Stimulated activated naive CD8-positive, alpha-beta T cell treated with anti-CD3 and anti-CD28 coated beads, Interleukin-15, Interleukin-2, amounts not matched to agents 100 ng/mL and 50 ng/mL, for 24 hours (primary cell): Measurements from ENCODE around the gene QSOX1.

Source experiments
- H3K27ac Mint-ChIP-seq: one replicate; pipeline ENCODE4 v1.8.0; 2021; ENCODE audit warnings: mild to moderate bottlenecking, mixed read lengths
- H3K27me3 Mint-ChIP-seq: one replicate; pipeline ENCODE4 v1.8.0; 2021; ENCODE audit warnings: mixed read lengths
- H3K36me3 Mint-ChIP-seq: one replicate; pipeline ENCODE4 v1.8.0; 2021; ENCODE audit warnings: low read depth, mixed read lengths
- H3K4me1 Mint-ChIP-seq: one replicate; pipeline ENCODE4 v1.8.0; 2021; ENCODE audit warnings: low read depth, mixed read lengths
- H3K4me3 Mint-ChIP-seq: one replicate; pipeline ENCODE4 v1.8.0; 2021; ENCODE audit warnings: mild to moderate bottlenecking, mixed read lengths
- H3K9me3 Mint-ChIP-seq: one replicate; pipeline ENCODE4 v1.8.0; 2021; ENCODE audit warnings: mixed read lengths

Gene QSOX1

GRCh38 chr1:180247061-180247460 lies 92.4 kb downstream of the QSOX1 start:
- no peak overlapping the region for H3K4me3 Mint-ChIP-seq
- H3K27me3 Mint-ChIP-seq: peaks cover 32% of the 10 kb centered on the region
- H3K4me1 Mint-ChIP-seq: no peaks in the 10 kb centered on the region

GRCh38 chr1:180247580-180247979 lies 92.9 kb downstream of the QSOX1 start:
- Mint-ChIP-seq H3K36me3 (no peaks in the 10 kb centered on the region), H3K27me3 (peaks cover 29% of the 10 kb centered on the region), H3K9me3 (no peaks in the 10 kb centered on the region), H3K4me1 (no peaks in the 10 kb centered on the region), H3K27ac (no peak overlapping the region), H3K4me3 (no peak overlapping the region)

More at GRCh38 chr1:180247061-180247460, 92.4 kb downstream of the QSOX1 start:
- H3K27ac Mint-ChIP-seq: no peak overlapping the region
- H3K36me3 Mint-ChIP-seq: no peaks in the 10 kb centered on the region
- no peaks in the 10 kb centered on the region for H3K9me3 Mint-ChIP-seq

GRCh38 chr1:180248176-180248575 lies 93.5 kb downstream of the QSOX1 start:
- Mint-ChIP-seq H3K27me3 (peaks cover 31% of the 10 kb centered on the region), H3K4me3 (no peak overlapping the region), H3K36me3 (no peaks in the 10 kb centered on the region), H3K9me3 (no peaks in the 10 kb centered on the region), H3K4me1 (no peaks in the 10 kb centered on the region), H3K27ac (no peak overlapping the region)

GRCh38 chr1:180248731-180249681 lies 94.3 kb downstream of the QSOX1 start:
- Mint-ChIP-seq H3K27me3 (peaks cover 38% of the 10 kb centered on the region), H3K9me3 (no peaks in the 10 kb centered on the region), H3K4me3 (no peak overlapping the region), H3K27ac (no peak overlapping the region), H3K4me1 (no peaks in the 10 kb centered on the region), H3K36me3 (no peaks in the 10 kb centered on the region)

- H3K4me1 Mint-ChIP-seq: no peaks in the 10 kb centered on the region
- no peak overlapping the region for H3K4me3 Mint-ChIP-seq
- no peak overlapping the region for H3K27ac Mint-ChIP-seq
- no peaks in the 10 kb centered on the region for H3K36me3 Mint-ChIP-seq
- H3K27me3 Mint-ChIP-seq: peaks cover 33% of the 10 kb centered on the region
- no peaks in the 10 kb centered on the region for H3K9me3 Mint-ChIP-seq
These were observed 95.2 kb downstream of the QSOX1 start for GRCh38 chr1:180249725-180250498.

- no peaks in the 10 kb centered on the region for H3K9me3 Mint-ChIP-seq
- no peak overlapping the region for H3K4me3 Mint-ChIP-seq
These were observed 95.8 kb downstream of the QSOX1 start for GRCh38 chr1:180250499-180250770.

GRCh38 chr1:180250883-180251509 lies 96.3 kb downstream of the QSOX1 start:
- H3K4me3 Mint-ChIP-seq: no peak overlapping the region
- H3K27ac Mint-ChIP-seq: no peak overlapping the region
- no peaks in the 10 kb centered on the region for H3K36me3 Mint-ChIP-seq
- no peaks in the 10 kb centered on the region for H3K9me3 Mint-ChIP-seq
- peaks cover 34% of the 10 kb centered on the region for H3K27me3 Mint-ChIP-seq
- no peaks in the 10 kb centered on the region for H3K4me1 Mint-ChIP-seq

More at GRCh38 chr1:180250499-180250770, 95.8 kb downstream of the QSOX1 start:
- Mint-ChIP-seq H3K27me3 (peaks cover 32% of the 10 kb centered on the region), H3K4me1 (no peaks in the 10 kb centered on the region), H3K36me3 (no peaks in the 10 kb centered on the region), H3K27ac (no peak overlapping the region)

GRCh38 chr1:180251526-180252305 lies 97.0 kb downstream of the QSOX1 start:
- H3K4me1 Mint-ChIP-seq: no peaks in the 10 kb centered on the region
- no peak overlapping the region for H3K4me3 Mint-ChIP-seq
- H3K27me3 Mint-ChIP-seq: peaks cover 40% of the 10 kb centered on the region
- H3K36me3 Mint-ChIP-seq: no peaks in the 10 kb centered on the region
- H3K27ac Mint-ChIP-seq: no peak overlapping the region
- no peaks in the 10 kb centered on the region for H3K9me3 Mint-ChIP-seq

GRCh38 chr1:180252638-180253536 lies 98.2 kb downstream of the QSOX1 start:
- Mint-ChIP-seq H3K27ac (no peak overlapping the region), H3K9me3 (no peaks in the 10 kb centered on the region), H3K4me1 (no peaks in the 10 kb centered on the region), H3K27me3 (peaks cover 51% of the 10 kb centered on the region), H3K4me3 (no peak overlapping the region), H3K36me3 (no peaks in the 10 kb centered on the region)
